ENCODE data around the gene ATP2C2.

DNA sequence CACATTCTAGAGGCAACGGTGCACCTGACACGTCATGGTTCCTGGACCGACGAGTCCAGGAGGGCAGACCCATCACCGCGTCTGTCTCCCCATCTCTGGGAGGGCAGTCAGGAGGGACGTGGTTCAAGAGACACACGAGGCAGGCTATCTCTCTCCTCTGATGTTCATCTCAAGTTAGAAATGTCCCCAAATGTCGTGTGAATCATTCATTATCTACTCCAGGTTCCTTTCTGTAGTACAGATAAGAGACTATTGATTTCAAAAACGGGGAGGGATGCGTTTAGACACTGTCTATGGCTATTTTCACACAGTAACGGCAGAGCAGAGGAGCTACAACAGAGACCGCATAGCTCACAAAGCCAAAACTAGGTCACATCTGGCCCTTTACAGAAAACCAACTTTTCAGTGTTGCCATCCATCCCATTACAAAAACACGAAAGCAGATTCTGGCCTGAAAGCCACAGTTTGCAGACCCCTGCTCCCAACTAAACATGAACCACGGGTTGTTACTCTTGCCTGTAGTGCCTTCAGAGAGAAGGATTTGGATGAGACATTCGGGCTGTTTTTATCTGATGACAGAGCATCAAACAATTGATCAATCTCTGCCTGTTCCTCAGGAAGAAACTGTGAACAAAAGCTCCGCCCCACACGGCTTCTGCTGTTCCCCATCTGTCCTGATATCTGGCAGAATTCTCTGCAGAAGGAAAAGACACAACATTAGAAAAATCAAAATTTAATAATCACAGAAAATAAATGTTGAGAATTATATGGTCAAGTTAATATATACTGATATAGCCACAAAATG is 129.3 kb downstream of the ATP2C2 start:
- TF ChIP-seq, protein P1, sequence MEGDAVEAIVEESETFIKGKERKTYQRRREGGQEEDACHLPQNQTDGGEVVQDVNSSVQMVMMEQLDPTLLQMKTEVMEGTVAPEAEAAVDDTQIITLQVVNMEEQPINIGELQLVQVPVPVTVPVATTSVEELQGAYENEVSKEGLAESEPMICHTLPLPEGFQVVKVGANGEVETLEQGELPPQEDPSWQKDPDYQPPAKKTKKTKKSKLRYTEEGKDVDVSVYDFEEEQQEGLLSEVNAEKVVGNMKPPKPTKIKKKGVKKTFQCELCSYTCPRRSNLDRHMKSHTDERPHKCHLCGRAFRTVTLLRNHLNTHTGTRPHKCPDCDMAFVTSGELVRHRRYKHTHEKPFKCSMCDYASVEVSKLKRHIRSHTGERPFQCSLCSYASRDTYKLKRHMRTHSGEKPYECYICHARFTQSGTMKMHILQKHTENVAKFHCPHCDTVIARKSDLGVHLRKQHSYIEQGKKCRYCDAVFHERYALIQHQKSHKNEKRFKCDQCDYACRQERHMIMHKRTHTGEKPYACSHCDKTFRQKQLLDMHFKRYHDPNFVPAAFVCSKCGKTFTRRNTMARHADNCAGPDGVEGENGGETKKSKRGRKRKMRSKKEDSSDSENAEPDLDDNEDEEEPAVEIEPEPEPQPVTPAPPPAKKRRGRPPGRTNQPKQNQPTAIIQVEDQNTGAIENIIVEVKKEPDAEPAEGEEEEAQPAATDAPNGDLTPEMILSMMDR (tag by site-specific recombination; IDR thresholded peaks at IDR 0.05) = no peak
- no peak for TF ChIP-seq REST (tag by site-specific recombination; IDR thresholded peaks at IDR 0.05)

All from HEK293 (cell line).